ENCODE results near the gene MRPL48. TPM values are rescaled to one million over a fixed set of nuclear protein-coding genes. Genes with fewer than 3 reads are reported as not detected.
A peak's percentile ranks its signal among the peaks of the same experiment; 100 is the strongest.

The MRPL48 gene
- total RNA-seq, 1 donor from 2014 or later, result 31.5 TPM

- Mint-ChIP-seq H3K4me3 (ENCODE audit: low read depth) (no peak overlapping the region), H3K27me3 (no peaks in the 10 kb centered on the region), H3K4me1 (ENCODE audit: low read depth) (no peaks in the 10 kb centered on the region), H3K36me3 (ENCODE audit: insufficient read depth) (peaks cover 9% of the 10 kb centered on the region), H3K9me3 (ENCODE audit: low read depth) (no peaks in the 10 kb centered on the region), H3K27ac (no peak overlapping the region)
- no peak for DNase-seq (ENCODE audit: low spot score, unreplicated experiment)
- TF ChIP-seq, protein P1, sequence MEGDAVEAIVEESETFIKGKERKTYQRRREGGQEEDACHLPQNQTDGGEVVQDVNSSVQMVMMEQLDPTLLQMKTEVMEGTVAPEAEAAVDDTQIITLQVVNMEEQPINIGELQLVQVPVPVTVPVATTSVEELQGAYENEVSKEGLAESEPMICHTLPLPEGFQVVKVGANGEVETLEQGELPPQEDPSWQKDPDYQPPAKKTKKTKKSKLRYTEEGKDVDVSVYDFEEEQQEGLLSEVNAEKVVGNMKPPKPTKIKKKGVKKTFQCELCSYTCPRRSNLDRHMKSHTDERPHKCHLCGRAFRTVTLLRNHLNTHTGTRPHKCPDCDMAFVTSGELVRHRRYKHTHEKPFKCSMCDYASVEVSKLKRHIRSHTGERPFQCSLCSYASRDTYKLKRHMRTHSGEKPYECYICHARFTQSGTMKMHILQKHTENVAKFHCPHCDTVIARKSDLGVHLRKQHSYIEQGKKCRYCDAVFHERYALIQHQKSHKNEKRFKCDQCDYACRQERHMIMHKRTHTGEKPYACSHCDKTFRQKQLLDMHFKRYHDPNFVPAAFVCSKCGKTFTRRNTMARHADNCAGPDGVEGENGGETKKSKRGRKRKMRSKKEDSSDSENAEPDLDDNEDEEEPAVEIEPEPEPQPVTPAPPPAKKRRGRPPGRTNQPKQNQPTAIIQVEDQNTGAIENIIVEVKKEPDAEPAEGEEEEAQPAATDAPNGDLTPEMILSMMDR (IDR thresholded peaks at IDR 0.05; ENCODE audit: unreplicated experiment), result no peak
These were observed 78.9 kb downstream of the MRPL48 start for GRCh38 chr11:73866586-73866996.

DNA sequence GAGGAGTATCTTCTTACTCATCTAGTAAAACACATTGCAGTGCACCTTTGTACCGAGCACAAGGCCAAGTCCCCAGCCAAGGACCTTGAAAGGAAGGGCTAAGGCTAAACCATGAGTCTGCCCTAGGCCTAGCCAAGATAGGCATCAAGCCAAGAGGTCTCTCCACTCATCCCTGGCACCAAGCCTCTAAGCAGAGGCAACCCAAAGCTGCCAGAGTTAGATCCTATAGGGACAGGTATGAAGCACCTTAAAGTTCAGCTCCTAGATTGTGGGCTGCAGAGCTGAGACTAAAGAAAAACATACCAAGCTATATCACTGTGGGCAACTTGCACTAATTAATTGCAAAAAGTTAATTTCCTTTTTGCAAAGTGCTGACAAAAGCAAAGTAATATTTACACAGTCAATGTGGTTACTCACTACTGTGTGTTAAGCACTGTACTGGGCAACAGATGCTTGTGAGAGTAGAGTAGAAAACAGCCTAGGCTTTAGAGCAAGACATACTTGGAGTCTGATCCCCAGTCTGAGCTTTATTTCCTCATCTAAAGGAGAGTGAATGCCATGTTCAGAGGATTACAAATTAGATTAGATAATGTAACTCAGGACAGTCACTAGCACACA is 81.8 kb downstream of the MRPL48 start:
- H3K36me3 Mint-ChIP-seq (ENCODE audit: insufficient read depth), result peaks cover 15% of the 10 kb centered on the region
- H3K27ac Mint-ChIP-seq, result peak overlapping the region; percentile 81
- no peaks in the 10 kb centered on the region for H3K9me3 Mint-ChIP-seq (ENCODE audit: low read depth)

GRCh38 chr11:73870261-73870660 is 82.6 kb downstream of the MRPL48 start:
- TF ChIP-seq, protein P1 (IDR thresholded peaks at IDR 0.05; ENCODE audit: unreplicated experiment), result no peak
- peaks cover 1% of the 10 kb centered on the region for H3K4me1 Mint-ChIP-seq (ENCODE audit: low read depth)
- peaks cover 12% of the 10 kb centered on the region for H3K36me3 Mint-ChIP-seq (ENCODE audit: insufficient read depth)
- no peak overlapping the region for H3K4me3 Mint-ChIP-seq (ENCODE audit: low read depth)
- DNase-seq (ENCODE audit: low spot score, unreplicated experiment), result no peak
- no peak overlapping the region for H3K27ac Mint-ChIP-seq
- H3K9me3 Mint-ChIP-seq (ENCODE audit: low read depth), result no peaks in the 10 kb centered on the region
- H3K27me3 Mint-ChIP-seq, result no peaks in the 10 kb centered on the region

More for the DNA sequence above, 81.8 kb downstream of the MRPL48 start:
- TF ChIP-seq, protein P1 (IDR thresholded peaks at IDR 0.05; ENCODE audit: unreplicated experiment), result no peak
- no peaks in the 10 kb centered on the region for H3K27me3 Mint-ChIP-seq
- H3K4me1 Mint-ChIP-seq (ENCODE audit: low read depth), result no peaks in the 10 kb centered on the region
- H3K4me3 Mint-ChIP-seq (ENCODE audit: low read depth), result no peak overlapping the region
- no peak for DNase-seq (ENCODE audit: low spot score, unreplicated experiment)

DNA sequence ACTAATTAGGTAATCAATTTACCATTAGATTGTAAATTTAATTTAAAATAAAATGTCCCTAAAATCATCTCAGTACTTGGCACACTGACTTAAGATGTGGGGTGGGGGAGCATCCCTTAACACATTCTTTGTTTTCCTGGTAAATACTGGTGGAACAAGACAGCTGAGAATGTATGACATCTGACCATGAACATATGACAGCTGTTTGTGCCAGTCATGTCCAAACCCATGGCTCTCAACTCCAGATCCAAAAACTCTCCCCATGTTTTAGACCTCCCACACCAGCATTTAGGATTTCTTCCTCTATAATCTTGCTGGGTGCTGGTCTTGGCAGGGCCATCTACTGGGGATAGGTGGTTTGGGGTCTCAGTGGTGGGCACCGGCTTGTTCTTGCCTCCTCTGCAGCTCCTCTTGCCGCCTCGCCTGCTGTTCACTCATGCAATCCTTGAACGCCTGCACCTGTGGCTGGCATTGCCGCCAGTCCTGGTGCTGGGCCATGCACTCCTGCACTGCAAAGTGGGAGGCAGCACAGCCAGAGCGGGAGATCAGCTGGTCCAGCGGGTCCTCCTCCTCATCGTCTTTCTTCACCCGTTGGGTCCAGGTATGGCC is 85.2 kb downstream of the MRPL48 start:
- Mint-ChIP-seq H3K27me3 (no peaks in the 10 kb centered on the region), H3K36me3 (ENCODE audit: insufficient read depth) (peaks cover 10% of the 10 kb centered on the region), H3K4me1 (ENCODE audit: low read depth) (peaks cover 12% of the 10 kb centered on the region), H3K4me3 (ENCODE audit: low read depth) (no peak overlapping the region), H3K27ac (no peak overlapping the region), H3K9me3 (ENCODE audit: low read depth) (no peaks in the 10 kb centered on the region)
- TF ChIP-seq, protein P1 (IDR thresholded peaks at IDR 0.05; ENCODE audit: unreplicated experiment), result no peak
- DNase-seq (ENCODE audit: low spot score, unreplicated experiment), result no peak

DNA sequence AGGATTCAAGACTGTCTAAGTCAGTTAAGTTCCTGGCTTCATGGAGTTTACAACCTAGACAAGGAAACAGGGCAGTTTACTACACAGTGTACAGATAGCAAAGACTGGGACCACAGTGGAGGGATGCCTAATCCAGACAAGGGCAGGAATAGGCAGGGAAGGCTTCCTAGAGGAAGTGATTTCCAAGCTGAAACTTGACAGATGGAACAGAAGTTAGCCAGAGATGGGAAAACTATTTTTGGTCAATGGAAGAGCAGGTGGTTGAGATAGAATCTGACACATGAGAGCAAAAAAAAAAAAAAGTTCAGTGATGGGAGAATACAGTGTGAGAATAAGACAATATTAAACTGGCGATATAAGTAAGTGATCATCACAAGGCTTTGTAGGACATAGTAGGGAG is 87.7 kb downstream of the MRPL48 start:
- TF ChIP-seq, protein P1 (IDR thresholded peaks at IDR 0.05; ENCODE audit: unreplicated experiment), result no peak
- DNase-seq (ENCODE audit: low spot score, unreplicated experiment), result no peak
- Mint-ChIP-seq H3K9me3 (ENCODE audit: low read depth) (no peaks in the 10 kb centered on the region), H3K4me3 (ENCODE audit: low read depth) (peak overlapping the region; percentile 93), H3K27me3 (no peaks in the 10 kb centered on the region), H3K36me3 (ENCODE audit: insufficient read depth) (peaks cover 10% of the 10 kb centered on the region), H3K4me1 (ENCODE audit: low read depth) (peaks cover 12% of the 10 kb centered on the region), H3K27ac (peak overlapping the region; percentile 98)
